IMR-90 (cell line): ENCODE data around the gene DGKB. TPM values are rescaled to one million over a fixed set of nuclear protein-coding genes. Genes with fewer than 3 reads are reported as not detected.

Experiments
- ATAC-seq: fragments of 200-7000 bp; cut with Tn5 transposase; 2 replicates; pipeline ENCODE4 v1.9.1; 2020; ENCODE audit warnings: low read depth, mild to moderate bottlenecking, moderate library complexity
- BruUV-seq: library from RNA; stranded (reverse); fragments of 400-500 nt; replicated peaks from 2 replicates; lab custom pipeline; 2021; lab: Mats Ljungman, UMichigan
- CTCF ChIA-PET: fragments of 300-600 bp; formaldehyde crosslinking; extraction: SDS; loops from one replicate; lab custom pipeline; 2021; ENCODE audit warnings: antibody characterized with exemption; lab: Yijun Ruan, JAX
- POLR2A ChIA-PET: fragments of 300-600 bp; sonication (Branson Sonifier 250); formaldehyde crosslinking; loops from one replicate; lab custom pipeline; 2022; ENCODE audit warnings: antibody characterized with exemption; ENCODE audit not compliant: unreplicated experiment; lab: Charles Lee
- DNase-seq: peaks from one replicate; pipeline ENCODE4 v3.0.0; 2013
- H2AFZ ChIP-seq: replicated peaks from 2 replicates; pipeline ENCODE3; 2013; ENCODE audit warnings: low read length, mild to moderate bottlenecking; ENCODE audit not compliant: poor library complexity
- H2AK5ac ChIP-seq: 2 replicates; pipeline ENCODE4 v1.6.1; 2013; ENCODE audit warnings: low read depth, low read length, inconsistent platforms
- H2AK9ac ChIP-seq: replicated peaks from 2 replicates; pipeline ENCODE3; 2013; ENCODE audit warnings: mild to moderate bottlenecking, low read depth, low read length, moderate library complexity; ENCODE audit not compliant: poor library complexity
- H2BK120ac ChIP-seq: 2 replicates; pipeline ENCODE4 v1.6.1; 2013; ENCODE audit warnings: low read depth, low read length, inconsistent platforms
- H2BK15ac ChIP-seq: 3 replicates; pipeline ENCODE4 v1.6.1; 2013; ENCODE audit warnings: low read depth, low read length, inconsistent platforms
- H2BK20ac ChIP-seq: 2 replicates; pipeline ENCODE4 v1.6.1; 2013; ENCODE audit warnings: low read depth, mild to moderate bottlenecking, inconsistent platforms, low read length, moderate library complexity
- H2BK5ac ChIP-seq: 2 replicates; pipeline ENCODE4 v1.6.1; 2013; ENCODE audit warnings: mild to moderate bottlenecking, low read depth, low read length, inconsistent platforms; ENCODE audit not compliant: poor library complexity, severe bottlenecking
- H3K14ac ChIP-seq: replicated peaks from 2 replicates; pipeline ENCODE4 v1.6.1; 2013; ENCODE audit warnings: low read depth, low read length, inconsistent platforms
- H3K18ac ChIP-seq: 2 replicates; pipeline ENCODE4 v1.6.1; 2013; ENCODE audit warnings: low read depth, low read length, control low read depth
- H3K23ac ChIP-seq: 2 replicates; pipeline ENCODE4 v1.6.1; 2013; ENCODE audit warnings: low read depth, low read length, inconsistent platforms
- H3K27ac ChIP-seq: 2 replicates; pipeline ENCODE4 v1.5.1; 2013; ENCODE audit warnings: mild to moderate bottlenecking, control low read depth, low read length; ENCODE audit not compliant: insufficient read depth
- H3K27me3 ChIP-seq: 2 replicates; pipeline ENCODE4 v1.6.1; 2013; ENCODE audit warnings: low read length; ENCODE audit not compliant: control insufficient read depth, insufficient read depth
- H3K36me3 ChIP-seq: 2 replicates; pipeline ENCODE4 v1.6.1; 2013; ENCODE audit warnings: low read length, mixed read lengths; ENCODE audit not compliant: control insufficient read depth, insufficient read depth
- H3K4ac ChIP-seq: 2 replicates; pipeline ENCODE4 v1.6.1; 2013; ENCODE audit warnings: low read depth, low read length, inconsistent platforms
- H3K4me1 ChIP-seq: 2 replicates; pipeline ENCODE4 v1.6.1; 2013; ENCODE audit warnings: low read length, mixed read lengths; ENCODE audit not compliant: control insufficient read depth, insufficient read depth
- H3K4me2 ChIP-seq: 2 replicates; pipeline ENCODE4 v1.6.1; 2013; ENCODE audit warnings: low read depth, mild to moderate bottlenecking, control low read depth, low read length, moderate library complexity
- H3K4me3 ChIP-seq: 2 replicates; pipeline ENCODE4 v1.5.1; 2013; ENCODE audit warnings: low read depth, mild to moderate bottlenecking, control low read depth, low read length, moderate library complexity; ENCODE audit not compliant: insufficient read depth
- H3K56ac ChIP-seq: 2 replicates; pipeline ENCODE4 v1.6.1; 2013; ENCODE audit warnings: low read length, inconsistent platforms; ENCODE audit not compliant: insufficient read depth; ENCODE audit errors: extremely low read depth
- H3K79me1 ChIP-seq, 2 experiments: 2 replicates each; pipeline ENCODE4 v1.6.1; 2013; ENCODE audit warnings: low read length in 2 of 2, inconsistent platforms in 1 of 2, low read depth in 1 of 2
- H3K9ac ChIP-seq: 2 replicates; pipeline ENCODE4 v1.6.1; 2013; ENCODE audit warnings: low read depth, low read length, control low read depth
- H3K9me1 ChIP-seq: 2 replicates; pipeline ENCODE4 v1.6.1; 2013; ENCODE audit warnings: low read length, inconsistent platforms; ENCODE audit not compliant: insufficient read depth
- H3K9me3 ChIP-seq: 2 replicates; pipeline ENCODE4 v1.6.1; 2013; ENCODE audit warnings: low read length; ENCODE audit not compliant: control insufficient read depth, insufficient read depth
- H4K20me1 ChIP-seq: 2 replicates; pipeline ENCODE4 v1.6.1; 2013; ENCODE audit warnings: low read length, inconsistent platforms; ENCODE audit not compliant: insufficient read depth
- H4K5ac ChIP-seq: 2 replicates; pipeline ENCODE4 v1.6.1; 2013; ENCODE audit warnings: mild to moderate bottlenecking, low read depth, low read length, control low read depth
- H4K8ac ChIP-seq, 2 experiments: 2 replicates each; pipeline ENCODE4 v1.6.1; 2013; ENCODE audit warnings: low read depth in 2 of 2, low read length in 2 of 2, control low read depth in 1 of 2, inconsistent platforms in 1 of 2
- H4K91ac ChIP-seq: 2 replicates; pipeline ENCODE4 v1.6.1; 2013; ENCODE audit warnings: low read depth, low read length, inconsistent platforms; ENCODE audit not compliant: insufficient read depth
- BHLHE40 ChIP-seq: fragments of 150-350 bp; IDR thresholded peaks from 2 replicates; pipeline ENCODE4 v1.6.1; 2016; ENCODE audit warnings: mild to moderate bottlenecking, low read depth, low read length
- CHD1 ChIP-seq: IDR thresholded peaks from 2 replicates; pipeline ENCODE4 v1.6.1; 2012; ENCODE audit warnings: low read depth, low read length, improper control_type of control experiment
- FOS ChIP-seq: fragments of 150-350 bp; IDR thresholded peaks from 2 replicates; pipeline ENCODE4 v1.6.1; 2016; ENCODE audit warnings: low read depth, low read length
- NFE2L2 ChIP-seq: fragments of 150-350 bp; IDR thresholded peaks from 2 replicates; pipeline ENCODE4 v1.6.1; 2016; ENCODE audit warnings: low read depth, mild to moderate bottlenecking, low read length
- POLR2A ChIP-seq: IDR thresholded peaks from 2 replicates; pipeline ENCODE4 v1.6.1; 2012; ENCODE audit warnings: mild to moderate bottlenecking, low read depth, low read length
- RAD21 ChIP-seq: IDR thresholded peaks from 2 replicates; pipeline ENCODE4 v1.6.1; 2012; ENCODE audit warnings: low read length, improper control_type of control experiment
- RCOR1 ChIP-seq: IDR thresholded peaks from 2 replicates; pipeline ENCODE4 v1.6.1; 2012; ENCODE audit warnings: mild to moderate bottlenecking, low read length, improper control_type of control experiment; ENCODE audit not compliant: insufficient replicate concordance
- RFX5 ChIP-seq: IDR thresholded peaks from 2 replicates; pipeline ENCODE4 v1.8.0; 2012; ENCODE audit warnings: low read depth, mild to moderate bottlenecking, low read length, moderate library complexity
- dilution Hi-C: fragments of 300-500 bp; cut with HindIII; formaldehyde crosslinking; loops from one replicate; pipeline ENCODE4 v1.14.3; 2018; ENCODE audit warnings: low sequenced_read_pairs; ENCODE audit not compliant: unreplicated experiment
- in situ Hi-C: fragments of 300-500 bp; cut with MboI; formaldehyde crosslinking; loops from 3 replicates; pipeline ENCODE4 v1.14.3; 2019; ENCODE audit warnings: low sequenced_read_pairs, inconsistent platforms, mixed read lengths
- intact Hi-C: fragments of 100-400 bp; cut with micrococcal nuclease; formaldehyde crosslinking; loops from 2 replicates; pipeline ENCODE4 v1.10.0; 2022
- polyA plus RNA-seq, 3 experiments: library from polyadenylated mRNA; depleted of rRNA; stranded (reverse); fragments of >200 nt; gene quantifications; 2 replicates each; pipeline ENCODE4 v1.2.3, GENCODE V29; 2012; ENCODE audit warnings: low replicate concordance in 1 of 3
- total RNA-seq: library from RNA; depleted of rRNA; stranded (reverse); fragments of >200 nt; gene quantifications from 2 replicates; pipeline ENCODE4 v1.2.3, GENCODE V29; 2012
- TF ChIP-seq, protein P1 (sequence below): fragments of 150-350 bp; IDR thresholded peaks from 2 replicates; pipeline ENCODE4 v1.6.1; 2016; ENCODE audit warnings: low read depth, mild to moderate bottlenecking, low read length, moderate library complexity, borderline replicate concordance
- TF ChIP-seq, protein P2 (sequence below): conservative IDR thresholded peaks from 2 replicates; pipeline ENCODE4 v1.5.1; 2012; ENCODE audit warnings: mild to moderate bottlenecking, low read depth, low read length, improper control_type of control experiment

Gene DGKB
- total and polyA plus RNA-seq, 2 of the 4 experiments (the other 2 are of a cell fraction): not detected

DNA sequence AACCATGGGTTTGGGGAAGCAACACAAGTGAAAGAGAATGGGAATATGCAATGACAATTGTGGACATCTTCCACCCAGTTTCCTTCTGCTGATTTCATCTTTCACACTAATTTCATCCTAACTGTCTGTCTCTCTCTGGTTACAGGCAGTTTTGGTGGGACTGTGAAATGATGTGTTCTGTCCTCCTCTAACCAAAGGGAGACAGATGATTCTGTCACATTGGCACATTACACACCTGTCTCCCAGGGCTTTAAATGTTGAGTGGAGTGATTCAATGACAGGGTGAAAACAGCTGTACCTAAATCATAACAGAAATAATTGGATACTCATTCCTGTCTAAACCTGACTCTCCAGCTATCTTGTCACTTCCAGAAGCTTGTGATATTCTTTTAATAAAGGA, 60.0 kb downstream of the DGKB start:
- DNase-seq: no peak
- H2AK9ac ChIP-seq: no peak overlapping the region

More for the DNA sequence above, 60.0 kb downstream of the DGKB start:
- in situ Hi-C loops (no loop called here), intact Hi-C loops (no loop called here), dilution Hi-C loops (no loop called here)
- Histone ChIP-seq H2BK20ac (no peak overlapping the region), H3K27ac (no peak overlapping the region), H2BK5ac (no peak overlapping the region), H3K9ac (no peak overlapping the region), H3K9me3 (no peaks in the 10 kb centered on the region; the same call in 1 of the 2 replicates), H2AK5ac (no peak overlapping the region), H4K5ac (no peak overlapping the region), H3K14ac (no peak overlapping the region), H3K79me1 (no peaks in the 10 kb centered on the region), H2BK120ac (no peak overlapping the region), H3K23ac (no peak overlapping the region), H3K9me1 (no peaks in the 10 kb centered on the region), H3K4me2 (no peak overlapping the region), H3K27me3 (no peaks in the 10 kb centered on the region), H2AFZ (no peak overlapping the region), H3K18ac (no peak overlapping the region), H4K91ac (no peak overlapping the region), H3K56ac (no peak overlapping the region), H2BK15ac (no peak overlapping the region), H3K4me3 (no peak overlapping the region), H3K4ac (no peak overlapping the region), H4K20me1 (no peaks in the 10 kb centered on the region), H3K36me3 (no peaks in the 10 kb centered on the region), H4K8ac (no peak overlapping the region), H3K4me1 (no peaks in the 10 kb centered on the region)
- ATAC-seq: no peak
- TF ChIP-seq NFE2L2: no peak
- TF ChIP-seq FOS: no peak
- no peak for TF ChIP-seq POLR2A
- TF ChIP-seq RFX5: no peak
- TF ChIP-seq RCOR1: no peak
- TF ChIP-seq RAD21: no peak
- TF ChIP-seq, protein P1, sequence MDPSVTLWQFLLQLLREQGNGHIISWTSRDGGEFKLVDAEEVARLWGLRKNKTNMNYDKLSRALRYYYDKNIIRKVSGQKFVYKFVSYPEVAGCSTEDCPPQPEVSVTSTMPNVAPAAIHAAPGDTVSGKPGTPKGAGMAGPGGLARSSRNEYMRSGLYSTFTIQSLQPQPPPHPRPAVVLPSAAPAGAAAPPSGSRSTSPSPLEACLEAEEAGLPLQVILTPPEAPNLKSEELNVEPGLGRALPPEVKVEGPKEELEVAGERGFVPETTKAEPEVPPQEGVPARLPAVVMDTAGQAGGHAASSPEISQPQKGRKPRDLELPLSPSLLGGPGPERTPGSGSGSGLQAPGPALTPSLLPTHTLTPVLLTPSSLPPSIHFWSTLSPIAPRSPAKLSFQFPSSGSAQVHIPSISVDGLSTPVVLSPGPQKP: no peak
- TF ChIP-seq BHLHE40: no peak
- TF ChIP-seq CHD1: no peak
- TF ChIP-seq, protein P2, sequence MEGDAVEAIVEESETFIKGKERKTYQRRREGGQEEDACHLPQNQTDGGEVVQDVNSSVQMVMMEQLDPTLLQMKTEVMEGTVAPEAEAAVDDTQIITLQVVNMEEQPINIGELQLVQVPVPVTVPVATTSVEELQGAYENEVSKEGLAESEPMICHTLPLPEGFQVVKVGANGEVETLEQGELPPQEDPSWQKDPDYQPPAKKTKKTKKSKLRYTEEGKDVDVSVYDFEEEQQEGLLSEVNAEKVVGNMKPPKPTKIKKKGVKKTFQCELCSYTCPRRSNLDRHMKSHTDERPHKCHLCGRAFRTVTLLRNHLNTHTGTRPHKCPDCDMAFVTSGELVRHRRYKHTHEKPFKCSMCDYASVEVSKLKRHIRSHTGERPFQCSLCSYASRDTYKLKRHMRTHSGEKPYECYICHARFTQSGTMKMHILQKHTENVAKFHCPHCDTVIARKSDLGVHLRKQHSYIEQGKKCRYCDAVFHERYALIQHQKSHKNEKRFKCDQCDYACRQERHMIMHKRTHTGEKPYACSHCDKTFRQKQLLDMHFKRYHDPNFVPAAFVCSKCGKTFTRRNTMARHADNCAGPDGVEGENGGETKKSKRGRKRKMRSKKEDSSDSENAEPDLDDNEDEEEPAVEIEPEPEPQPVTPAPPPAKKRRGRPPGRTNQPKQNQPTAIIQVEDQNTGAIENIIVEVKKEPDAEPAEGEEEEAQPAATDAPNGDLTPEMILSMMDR: no peak
- no TSS peak for BruUV-seq
- ChIA-PET CTCF (no interaction called here), POLR2A (no interaction called here)
